ENCODE results near the gene LINGO4.

The LINGO4 gene

GRCh38 chr1:151832318-151832980 lies 27.2 kb upstream of the LINGO4 start:
- DNase-seq: peak; percentile 40 to 45

GRCh38 chr1:151831605-151832004 lies 26.4 kb upstream of the LINGO4 start, which contains the start of gene RORC:
TSS of gene RORC (minus strand) at chr1:151831802. CDS start at chr1:151831764, 38 bp downstream.
- DNase-seq: no peak

DNA sequence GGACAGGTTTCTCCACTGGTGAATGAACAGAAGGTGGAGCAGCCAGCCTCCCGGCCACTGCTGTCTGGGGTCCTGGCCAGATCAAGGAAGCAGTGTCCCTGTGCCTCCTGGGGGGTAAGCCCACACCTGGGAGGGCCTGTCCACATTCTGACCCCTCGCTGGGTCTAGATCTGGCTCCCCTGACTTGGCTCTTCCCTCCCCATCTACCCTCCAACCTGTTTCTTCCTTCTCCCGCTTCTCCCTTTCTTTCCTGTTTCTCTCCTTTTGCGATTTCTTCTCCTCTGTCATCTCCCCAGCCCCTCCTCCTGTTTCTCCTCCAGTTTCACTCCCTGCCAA lies 26.0 kb upstream of the LINGO4 start:
- DNase-seq: no peak

- DNase-seq: no peak
Observed at GRCh38 chr1:151830055-151830454, 24.8 kb upstream of the LINGO4 start.

DNA sequence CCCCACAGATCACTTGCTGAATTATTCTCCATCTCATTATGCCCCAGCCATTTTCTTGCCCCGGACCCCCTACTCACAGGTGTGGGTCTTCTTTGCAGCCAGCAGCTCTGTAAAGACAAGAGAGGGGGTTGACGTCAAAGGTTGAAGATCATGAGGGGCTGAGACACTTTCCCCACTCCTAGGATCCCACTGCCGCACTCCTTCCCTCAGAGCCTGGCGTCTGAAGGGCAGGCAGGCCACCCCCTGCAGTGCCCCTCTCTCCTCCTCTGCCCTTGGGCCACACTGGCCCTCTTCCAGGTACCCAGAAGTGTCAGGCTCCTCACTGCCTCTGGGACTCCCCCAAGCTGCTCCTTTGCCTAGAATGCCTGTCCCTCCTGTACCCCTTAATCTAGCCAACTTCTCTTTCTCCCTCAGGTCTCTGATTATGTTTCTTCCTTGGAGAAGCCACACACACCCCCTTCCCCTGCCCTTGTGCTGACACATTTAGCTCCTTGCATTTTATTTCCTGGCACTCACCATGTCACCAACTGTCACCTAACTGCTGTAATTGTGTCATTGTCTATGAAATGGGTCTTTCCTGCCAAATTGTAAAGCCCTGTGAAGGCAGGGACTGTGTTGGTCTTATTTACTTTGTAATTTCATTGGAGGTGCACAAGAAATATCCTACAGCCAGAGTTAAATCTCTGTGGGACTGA lies 24.3 kb upstream of the LINGO4 start:
- DNase-seq: peak; percentile 57 to 69

- DNase-seq: peak; percentile 40 to 59
Observed at GRCh38 chr1:151828921-151829320, 23.7 kb upstream of the LINGO4 start.

GRCh38 chr1:151827853-151828252 lies 22.6 kb upstream of the LINGO4 start:
- no peak for DNase-seq

- no peak for DNase-seq
Observed at GRCh38 chr1:151825751-151826660, 20.8 kb upstream of the LINGO4 start.

GRCh38 chr1:151825204-151825603 lies 20.0 kb upstream of the LINGO4 start:
- DNase-seq: no peak

- DNase-seq: no peak
Observed at GRCh38 chr1:151823175-151823574, 18.0 kb upstream of the LINGO4 start.

DNA sequence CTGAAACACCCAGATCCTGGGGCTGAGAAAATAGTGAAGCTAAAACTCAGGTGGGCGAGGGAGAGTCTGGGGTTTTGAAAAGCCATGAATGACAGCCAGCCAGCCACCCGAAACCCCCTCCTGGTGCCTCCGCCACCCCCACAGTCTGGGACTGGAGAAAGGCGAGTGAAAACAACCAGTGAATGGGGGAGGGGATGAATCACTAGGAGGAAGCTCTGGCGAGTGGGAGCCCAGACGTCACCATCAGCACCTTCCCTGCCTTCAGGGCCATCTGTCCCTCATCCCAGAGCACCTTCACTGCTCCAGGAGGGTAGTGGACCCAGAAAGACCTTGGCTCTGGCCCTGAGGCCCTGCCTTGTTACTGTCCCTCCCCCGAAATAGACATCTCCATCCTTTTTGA lies 17.2 kb upstream of the LINGO4 start:
- no peak for DNase-seq

- DNase-seq: no peak
Observed at GRCh38 chr1:151820940-151821339, 15.7 kb upstream of the LINGO4 start.

- DNase-seq: peak in 1 of 2 experiments; percentile 26
Observed at GRCh38 chr1:151819976-151820623, 14.9 kb upstream of the LINGO4 start.

DNA sequence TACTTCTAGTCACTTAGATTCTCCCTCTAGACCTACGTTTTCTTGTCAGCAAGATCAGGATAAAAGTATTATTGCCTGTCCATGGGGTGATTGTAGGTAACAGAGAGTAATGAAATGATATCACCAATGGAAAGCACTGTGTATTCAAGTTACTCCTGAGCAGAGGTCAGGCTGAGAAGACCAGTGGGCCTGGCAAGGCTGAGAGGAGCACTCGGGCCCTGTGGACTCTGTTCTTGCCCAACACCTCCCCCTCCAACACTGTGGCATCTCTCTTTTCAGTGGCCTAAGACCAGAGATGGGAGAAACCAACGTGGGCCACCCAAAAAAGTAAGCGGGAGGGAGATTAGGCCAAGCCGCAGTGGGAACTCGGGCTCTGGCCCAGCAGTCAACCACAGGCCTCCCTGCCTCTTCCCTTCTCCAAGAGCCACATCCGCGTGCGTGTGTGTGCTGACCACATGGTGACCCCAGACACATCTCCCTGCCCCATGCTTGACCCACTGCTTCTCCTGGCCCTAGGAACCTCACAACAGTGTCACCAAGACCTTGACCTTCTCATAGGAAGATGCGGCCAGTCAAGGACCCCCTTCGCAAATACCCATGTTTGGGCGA lies 14.1 kb upstream of the LINGO4 start:
- no peak for DNase-seq

DNA sequence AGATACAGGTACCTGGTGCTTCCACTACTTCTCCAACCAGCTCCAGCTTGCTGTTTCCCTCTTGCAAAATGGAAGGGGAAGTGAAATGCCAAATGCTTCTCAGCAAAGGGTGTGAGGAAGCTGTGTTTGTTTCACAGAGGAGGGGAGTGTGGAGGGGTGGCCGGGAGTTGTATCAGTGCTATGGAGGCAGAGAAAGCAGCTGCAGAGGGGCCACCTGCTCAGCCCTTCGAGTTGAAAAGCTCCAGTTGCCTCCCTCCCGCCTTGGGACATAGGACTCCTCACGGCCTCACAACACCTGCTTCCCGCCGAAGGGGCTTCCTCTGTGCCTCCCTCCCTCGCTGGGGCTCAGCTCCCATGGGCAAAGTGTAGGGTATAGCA lies 12.1 kb upstream of the LINGO4 start:
- DNase-seq: peak; percentile 30 to 34

DNA sequence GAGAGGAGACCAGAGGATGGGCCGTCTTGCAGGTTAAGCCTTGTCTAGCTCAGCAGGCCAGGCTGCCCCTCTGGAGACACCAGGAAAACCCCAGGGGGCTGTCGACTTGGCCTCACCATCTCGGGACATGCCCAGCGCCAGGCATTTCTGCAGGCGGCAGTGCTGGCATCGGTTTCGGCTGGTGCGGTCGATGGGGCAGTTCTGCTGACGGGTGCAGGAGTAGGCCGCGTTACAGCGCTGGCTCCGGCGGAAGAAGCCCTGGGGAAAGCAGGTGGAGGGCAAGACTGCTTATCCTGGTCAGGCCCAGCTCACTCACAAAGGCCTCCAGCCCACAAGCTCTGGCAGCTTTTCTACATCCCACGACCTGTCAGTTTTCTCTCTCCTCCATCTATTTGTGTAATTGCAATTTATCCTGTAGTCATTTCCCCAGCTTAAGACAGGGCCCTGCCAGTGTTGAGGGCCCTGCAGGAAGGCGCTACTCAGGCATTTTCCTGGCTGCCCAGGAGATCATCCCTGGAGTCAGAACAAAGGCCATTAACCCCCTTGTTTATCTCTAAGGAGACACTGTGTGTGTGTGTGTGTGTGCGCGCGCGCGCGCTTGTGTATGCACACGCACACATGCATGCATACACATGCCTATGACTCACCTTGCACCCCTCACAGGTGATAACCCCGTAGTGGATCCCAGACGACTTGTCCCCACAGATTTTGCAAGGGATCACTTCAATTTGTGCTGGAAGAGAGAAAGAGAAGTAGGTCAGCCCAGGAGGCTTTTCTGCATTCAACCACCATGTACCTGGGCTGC lies 11.5 kb upstream of the LINGO4 start:
- no peak for DNase-seq

GRCh38 chr1:151815716-151816327 lies 10.6 kb upstream of the LINGO4 start:
- DNase-seq: no peak

DNA sequence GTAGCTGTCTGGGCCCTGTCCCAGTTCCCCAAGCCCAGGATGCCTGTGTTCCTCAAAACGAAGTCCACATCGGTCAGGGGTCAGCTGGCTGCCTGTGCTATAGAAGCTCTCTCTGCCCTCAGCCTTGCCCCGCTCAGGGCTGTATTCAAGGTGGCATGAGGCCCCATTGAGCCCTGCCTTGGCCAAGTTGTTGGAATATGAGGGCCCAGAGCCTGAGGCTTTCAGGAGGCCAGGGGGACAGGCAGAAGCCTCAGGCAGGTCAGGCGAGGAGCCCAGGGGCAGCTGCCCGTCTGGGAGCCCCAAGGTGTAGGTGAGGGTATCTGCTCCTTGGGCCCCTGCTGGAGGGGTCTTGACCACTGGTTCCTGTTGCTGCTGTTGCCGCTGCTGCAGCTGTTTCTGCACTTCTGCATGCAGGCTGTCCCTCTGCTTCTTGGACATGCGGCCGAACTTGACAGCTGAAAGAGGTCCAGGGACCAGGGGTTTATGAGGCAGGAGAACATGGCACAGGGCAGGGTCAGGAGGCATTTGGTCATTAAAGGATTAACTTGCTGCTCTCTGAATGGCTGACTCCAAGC lies 9.8 kb upstream of the LINGO4 start:
- DNase-seq: no peak

GRCh38 chr1:151814426-151814825 lies 9.2 kb upstream of the LINGO4 start:
- no peak for DNase-seq

GRCh38 chr1:151813271-151813977 lies 8.2 kb upstream of the LINGO4 start:
- no peak for DNase-seq

Data from AML-193 (cell line).